Non-pigmented ciliary epithelial cell (primary cell): ENCODE measurements around the gene RSRC2.
"Not testable (repeated sequence)": the region's sequence is repeated elsewhere in the genome, so short reads cannot be mapped to it uniquely, and the experiment has no call there.

Source experiments
- DNase-seq: peaks from one replicate; pipeline ENCODE4 v3.0.0-alpha.2; 2010; ENCODE audit warnings: low read depth

The RSRC2 gene

DNA sequence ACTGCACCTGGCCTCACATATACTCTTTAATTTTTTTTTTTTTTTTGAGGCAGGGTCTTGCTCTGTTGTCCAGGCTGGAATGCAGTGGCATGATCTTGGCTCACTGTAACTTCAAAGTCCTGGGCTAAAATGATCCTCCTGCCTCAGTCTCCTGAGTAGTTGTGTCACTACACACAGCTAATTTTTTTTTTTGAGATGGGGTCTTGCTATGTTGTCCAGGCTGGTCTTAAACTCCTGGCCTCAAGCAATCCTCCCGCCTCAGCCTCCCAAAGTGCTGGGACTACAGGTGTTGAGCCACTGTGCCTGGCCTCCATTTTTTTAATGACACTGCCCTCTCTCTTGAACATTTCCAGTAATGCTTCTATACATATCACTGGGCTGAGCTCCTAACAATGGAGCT, 42.4 kb downstream of the RSRC2 start:
- not testable (repeated sequence) for DNase-seq

DNA sequence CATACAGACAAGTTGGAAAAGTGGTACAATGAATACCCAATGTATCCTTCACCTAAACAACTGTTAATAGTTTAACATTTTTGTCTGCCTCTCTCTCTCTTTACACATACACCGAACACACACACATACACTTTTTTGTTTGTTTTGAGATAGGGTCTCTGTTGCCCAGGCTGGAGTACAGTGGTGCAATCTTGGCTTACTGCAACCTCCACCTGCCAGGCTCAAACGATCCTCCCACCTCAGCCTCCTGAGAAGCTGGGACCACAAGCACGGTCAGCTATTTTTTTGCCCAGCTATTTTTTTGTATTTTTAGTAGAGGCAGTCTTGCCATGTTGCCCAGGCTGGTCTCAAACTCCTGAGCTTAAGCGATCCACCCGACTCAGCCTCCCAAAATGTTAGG, 42.8 kb downstream of the RSRC2 start:
- DNase-seq = no peak

DNA sequence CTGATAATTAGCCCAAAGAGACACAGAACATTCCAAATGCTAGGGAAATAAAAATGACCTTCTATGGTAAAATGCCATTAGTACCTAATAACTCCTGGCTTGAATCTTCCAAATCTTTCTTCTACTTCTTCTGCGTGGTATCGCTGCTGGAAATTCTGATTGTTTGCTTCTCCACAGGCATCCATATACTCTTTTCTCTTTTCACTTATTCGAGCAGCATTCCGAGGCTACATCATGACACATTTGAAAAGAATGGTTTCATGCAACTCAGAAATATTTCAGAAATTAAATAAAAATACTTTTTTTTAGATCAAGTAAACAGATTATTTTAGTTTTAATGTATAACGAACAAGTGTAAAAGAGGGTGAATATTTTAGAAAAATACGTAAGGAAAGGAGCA, 44.9 kb downstream of the RSRC2 start:
- DNase-seq = no peak

DNA sequence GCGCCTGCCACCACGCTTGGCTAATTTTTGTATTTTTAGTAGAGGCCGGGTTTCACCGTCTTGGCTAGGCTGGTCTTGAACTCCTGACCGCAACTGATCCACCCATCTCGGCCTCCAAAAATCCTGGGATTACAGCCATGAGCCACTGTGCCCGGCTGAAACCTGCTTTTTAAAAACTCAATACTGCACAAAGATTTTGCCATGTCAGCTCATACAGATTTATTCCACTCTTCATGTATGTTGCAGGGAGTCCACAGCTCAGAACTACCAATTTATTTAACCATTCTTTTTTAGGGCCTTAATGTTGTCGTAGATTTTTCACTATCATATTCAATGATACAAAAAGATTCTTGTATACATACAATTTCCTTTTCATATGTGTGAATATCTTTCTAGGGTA, 46.0 kb downstream of the RSRC2 start:
- DNase-seq = no peak

DNA sequence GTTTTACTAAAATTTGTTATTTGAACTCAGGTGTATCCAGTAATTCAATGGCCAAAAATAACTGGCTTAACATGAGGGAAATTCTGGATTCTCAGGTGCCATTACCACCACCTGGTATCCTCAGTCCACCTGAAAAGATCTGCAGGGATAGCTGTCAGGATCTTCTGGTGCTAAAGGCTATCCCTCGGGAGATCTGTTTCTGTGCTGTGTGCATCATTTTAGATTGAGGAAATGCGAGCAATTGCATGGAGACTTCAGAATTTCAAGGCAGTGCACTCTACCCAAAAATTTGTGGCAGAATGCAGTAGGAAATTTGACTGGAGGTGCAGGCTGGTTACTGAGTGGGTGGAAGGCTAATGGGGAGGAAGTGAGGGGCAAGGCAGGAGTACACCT, 52.4 kb downstream of the RSRC2 start:
- no peak for DNase-seq

DNA sequence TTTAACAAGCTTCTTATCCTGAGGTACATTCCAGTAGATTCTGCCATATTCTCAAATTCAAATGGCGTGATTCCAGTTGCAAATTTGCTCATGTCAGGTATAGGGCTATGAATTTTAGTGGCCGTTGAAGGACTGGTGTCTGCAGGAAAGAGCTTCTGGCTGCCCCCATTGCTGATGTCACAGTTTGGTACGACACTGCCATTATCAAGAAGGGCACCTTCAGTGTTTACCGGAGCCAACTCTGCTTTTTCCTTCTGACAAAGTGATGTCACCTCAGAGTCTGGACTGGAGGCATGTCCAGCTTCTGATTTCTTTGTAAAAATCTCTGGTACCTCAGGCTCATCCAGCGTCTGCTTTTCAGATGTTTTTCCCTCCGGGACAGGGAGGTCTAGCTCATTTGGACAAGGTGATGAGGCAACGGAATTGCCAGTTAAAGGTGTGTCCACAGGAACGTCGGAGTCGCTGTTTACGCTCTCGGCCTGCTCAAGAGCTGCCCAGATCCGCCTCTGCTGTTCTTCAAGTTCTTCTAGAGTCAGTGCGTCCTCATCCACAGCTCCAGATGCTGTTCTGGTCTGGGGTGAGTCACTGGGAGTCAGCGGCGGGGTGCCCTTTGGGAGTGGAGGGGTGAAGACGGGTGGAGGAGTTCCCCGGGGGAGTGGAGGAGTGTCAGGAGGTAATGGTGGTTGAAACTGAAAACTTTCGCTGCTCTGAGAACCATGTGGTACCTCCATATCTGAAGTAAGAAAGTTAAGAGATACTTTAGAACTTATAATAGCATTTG, 53.0 kb downstream of the RSRC2 start:
- DNase-seq = no peak

DNA sequence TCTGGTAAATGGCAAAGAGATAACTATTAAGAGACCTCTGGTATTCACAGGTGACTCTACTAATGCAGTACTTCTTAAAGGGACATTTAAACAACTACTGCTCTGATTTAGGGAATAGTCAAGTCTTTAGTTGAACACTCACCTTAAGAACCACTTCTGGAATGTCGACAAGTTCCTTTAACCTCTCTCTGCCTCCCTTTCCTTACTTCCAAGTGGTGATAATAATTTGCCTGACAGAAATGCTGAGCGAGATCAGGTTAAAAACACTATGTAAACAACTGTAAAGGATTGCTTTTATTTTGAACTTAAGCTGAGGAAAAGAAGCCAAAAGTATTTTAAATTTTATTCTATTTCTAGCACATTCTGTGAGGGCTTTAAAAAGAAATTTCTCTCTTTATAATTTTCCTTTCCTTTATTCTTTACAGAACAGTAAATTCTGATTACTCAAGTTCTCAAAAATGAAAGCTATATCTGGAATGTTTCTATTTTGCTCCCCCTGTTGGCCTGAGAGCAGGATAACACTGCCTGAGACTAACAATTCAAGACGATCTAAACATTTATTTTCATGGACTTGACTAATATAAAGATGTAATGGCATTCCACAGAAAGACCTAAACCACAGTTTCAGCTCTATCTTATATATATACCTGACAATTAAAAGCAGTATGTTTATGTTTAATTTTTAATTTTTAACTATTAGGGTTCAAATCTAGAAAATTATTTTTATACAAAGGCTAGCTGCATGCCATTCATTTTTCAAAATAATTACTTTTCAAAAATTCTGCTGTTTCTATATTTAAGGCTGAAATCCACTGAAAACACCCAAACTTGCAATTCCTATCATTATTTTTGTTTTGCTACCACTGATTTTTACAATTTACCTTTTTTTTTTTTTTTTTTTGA, 55.2 kb downstream of the RSRC2 start:
- peak; percentile 50 for DNase-seq

DNA sequence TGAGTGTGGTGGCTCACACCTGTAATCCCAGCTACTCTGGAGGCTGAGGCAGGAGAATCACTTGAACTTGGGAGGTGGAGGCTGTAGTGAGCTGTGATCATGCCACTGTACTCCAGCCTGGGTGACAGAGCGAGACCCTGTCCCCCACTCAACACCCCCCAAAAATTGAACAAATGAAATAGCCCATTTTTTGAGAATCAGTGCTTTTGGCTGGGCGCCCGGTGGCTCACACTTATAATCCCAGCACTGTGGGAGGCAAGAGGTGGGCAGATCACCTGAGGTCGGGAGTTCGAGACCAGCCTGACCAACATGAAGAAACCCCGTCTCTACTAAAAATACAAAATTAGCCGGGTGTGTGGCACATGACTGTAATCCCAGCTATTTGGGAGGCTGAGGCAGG, 56.2 kb downstream of the RSRC2 start:
- not testable (repeated sequence) for DNase-seq

DNA sequence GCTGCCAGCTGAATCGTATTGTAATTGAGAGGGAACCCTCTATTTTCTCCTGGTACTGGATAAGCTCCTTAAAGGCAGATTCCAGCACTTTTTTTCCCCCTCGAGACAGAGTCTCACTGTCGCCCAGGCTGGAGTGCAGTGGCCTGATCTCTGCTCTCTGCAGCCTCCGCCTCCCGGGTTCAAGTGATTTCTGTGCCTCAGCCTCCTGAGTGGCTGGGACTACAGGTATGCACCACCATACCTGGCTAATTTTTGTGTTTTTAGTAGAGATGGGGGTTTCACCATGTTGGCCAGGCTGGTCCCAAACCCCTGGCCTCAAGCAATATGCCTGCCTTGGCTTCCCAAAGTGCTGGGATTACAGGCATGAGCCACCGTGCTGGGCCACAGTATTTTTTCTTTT, 56.9 kb downstream of the RSRC2 start:
- not testable (repeated sequence) for DNase-seq

DNA sequence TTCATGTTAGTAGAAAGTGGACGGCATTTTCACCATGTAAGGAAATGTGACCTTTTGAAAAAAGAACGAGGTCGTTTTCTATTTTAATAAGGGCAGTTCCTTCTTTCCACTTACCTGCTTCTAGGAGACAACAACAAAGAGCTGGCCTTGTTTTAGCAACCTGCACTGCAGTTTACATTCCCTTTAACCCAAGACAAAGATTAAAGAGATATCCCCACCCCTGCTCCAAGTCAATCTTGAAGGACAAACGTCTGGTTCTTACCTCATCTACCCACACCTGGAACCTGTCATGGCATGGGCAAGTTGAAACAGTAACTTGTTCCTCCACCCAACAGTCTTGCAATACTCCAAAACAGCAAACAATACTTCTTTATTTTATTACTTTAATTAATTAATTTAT, 58.8 kb downstream of the RSRC2 start:
- no peak for DNase-seq

DNA sequence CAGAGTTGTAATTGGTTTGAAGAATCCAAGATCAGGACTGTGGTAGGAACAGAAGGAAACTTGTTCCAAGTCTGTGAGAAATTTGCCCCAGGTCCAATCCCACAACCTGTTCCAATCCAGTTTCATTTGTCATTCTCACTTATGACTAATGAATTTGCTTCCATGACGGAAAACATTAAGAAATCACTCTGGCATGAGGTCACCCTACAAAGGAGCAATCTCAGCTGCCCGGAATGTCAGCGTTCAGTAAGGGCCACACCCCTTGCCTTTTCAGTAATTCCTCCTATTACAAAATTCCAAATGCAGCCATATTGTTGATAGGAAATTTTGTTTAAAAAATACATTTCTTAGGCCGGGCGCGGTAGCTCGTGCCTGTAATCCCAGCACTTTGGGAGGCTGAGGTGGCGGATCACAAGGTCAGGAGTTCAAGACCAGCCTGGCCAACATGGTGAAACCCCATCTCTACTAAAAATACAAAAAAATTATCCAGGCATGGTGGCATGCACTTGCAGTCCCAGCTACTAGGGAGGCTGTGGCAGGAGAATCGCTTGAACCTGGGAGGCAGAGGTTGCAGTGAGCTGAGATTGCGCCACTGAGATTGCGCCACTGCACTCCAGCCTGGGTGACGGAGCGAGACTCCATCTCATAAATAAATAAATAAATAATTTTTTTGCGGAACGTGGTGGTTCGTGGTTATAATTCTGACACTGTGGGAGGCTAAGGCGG, 62.3 kb downstream of the RSRC2 start:
- peak; percentile 91 for DNase-seq

DNA sequence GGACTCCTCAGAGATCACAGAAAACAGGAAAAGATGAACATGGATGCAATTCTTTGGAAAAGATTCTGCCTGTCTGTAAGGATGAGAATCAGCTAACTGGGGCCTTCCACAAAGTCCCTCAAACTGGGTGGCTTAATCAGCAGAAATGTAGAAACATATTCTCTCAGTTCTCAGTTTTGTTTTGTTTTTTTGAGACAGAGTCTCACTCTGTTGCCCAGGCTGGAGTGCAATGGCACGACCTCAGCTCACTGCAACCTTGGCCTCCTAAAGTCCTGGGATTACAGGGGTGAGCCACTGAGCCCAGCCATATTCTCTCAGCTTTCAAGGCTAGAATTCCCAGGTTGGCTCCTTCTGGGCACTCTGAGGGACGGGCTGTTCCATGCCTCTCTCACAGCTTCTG, 66.1 kb downstream of the RSRC2 start:
- DNase-seq = no peak

DNA sequence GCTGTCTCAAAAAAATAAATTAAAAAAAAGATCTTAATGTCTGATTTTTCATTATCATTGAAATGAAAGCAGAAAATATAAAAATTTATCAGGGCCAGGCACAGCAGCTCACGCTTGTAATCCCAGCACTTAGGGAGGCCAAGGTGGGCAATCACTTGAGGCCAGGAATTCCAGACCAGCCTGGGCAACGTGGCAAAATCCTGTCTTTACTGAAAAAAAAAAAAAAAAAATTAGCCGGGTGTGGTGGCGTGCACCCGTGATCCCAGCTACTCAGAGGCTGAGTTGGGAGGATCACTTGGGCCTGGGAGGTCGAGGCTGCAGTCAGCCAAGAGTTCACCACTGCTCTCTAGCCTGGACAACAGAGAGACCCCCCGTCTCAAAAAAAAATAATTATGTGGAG, 66.7 kb downstream of the RSRC2 start:
- no peak for DNase-seq

DNA sequence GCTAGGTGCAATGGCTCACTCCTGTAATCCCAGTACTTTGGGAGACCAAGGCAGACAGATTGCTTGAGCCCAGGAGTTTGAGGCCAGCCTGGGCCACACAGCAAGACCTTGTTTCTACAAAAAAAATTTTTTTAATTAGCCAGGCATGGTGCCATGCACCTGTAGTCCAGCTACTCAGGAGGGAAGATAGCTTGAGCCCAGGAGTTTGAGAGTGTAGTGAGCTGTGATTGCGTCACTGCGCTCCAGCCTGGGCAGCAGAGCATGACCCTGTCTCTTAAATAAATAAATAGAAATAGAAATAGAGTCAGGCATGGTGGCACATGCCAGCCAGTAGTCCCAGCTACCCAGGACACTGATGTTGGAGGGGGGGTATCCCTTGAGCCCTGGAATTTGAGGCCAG, 67.5 kb downstream of the RSRC2 start:
- DNase-seq = no peak

DNA sequence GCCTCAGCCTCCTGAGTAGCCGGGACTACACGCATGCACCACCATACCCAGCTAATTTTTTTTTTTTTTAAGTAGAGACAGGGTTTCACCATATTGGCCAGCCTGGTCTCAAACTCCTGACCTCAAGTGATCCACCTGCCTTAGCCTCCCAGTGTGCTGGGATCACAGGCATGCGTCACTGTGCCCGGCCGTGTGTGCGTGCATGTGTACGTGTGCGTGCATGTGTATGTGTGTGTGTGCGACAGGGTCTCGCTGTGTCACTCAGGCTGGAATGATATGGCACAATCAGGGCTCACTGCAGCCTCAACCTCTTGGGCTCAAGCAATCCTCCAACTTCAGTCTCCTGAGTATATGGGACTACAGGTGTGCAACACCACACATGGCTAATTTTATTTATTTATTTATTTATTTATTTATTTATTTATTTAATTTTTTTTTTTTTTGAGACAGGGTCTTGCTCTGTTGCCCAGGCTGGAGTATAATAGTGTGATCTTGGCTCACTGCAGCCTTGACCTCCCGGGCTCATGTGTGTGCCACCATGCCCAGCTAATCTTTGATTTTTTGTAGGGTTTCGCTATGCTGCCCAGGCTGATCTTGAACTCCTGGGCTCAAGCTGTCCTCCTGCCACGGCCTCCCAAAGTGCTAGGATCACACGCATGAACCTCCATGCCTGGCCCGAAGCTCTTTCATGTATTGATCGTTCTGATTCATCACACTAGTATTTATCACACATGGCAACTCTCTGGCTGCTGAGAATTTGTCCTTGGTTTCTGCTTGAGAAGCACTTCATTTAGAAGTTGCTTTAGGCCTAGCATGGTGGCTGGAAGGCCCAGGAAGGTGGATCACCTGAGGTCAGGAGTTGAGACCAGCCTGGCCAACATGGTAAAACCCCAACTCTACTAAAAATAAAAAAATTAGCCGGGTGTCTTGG, 68.4 kb downstream of the RSRC2 start:
- DNase-seq = no peak

DNA sequence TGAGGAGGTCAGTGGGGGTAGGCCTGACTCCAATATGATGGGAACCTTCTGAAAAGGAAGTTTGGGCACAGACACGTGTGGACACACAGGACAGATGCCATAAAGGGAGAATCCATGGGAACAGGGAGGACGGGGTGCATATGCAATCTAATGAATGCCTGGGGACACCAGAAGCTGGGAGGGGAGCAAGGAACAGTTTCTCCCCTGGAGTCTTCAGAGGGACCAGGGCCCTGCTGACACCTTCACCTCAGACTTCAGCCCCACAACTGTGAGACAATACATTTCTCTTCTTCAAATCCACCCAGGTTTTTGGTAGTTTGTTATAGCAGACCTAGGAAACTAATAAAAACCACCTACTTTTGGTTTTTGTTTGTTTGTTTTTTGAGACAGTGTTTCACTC, 69.1 kb downstream of the RSRC2 start:
- DNase-seq = no peak

DNA sequence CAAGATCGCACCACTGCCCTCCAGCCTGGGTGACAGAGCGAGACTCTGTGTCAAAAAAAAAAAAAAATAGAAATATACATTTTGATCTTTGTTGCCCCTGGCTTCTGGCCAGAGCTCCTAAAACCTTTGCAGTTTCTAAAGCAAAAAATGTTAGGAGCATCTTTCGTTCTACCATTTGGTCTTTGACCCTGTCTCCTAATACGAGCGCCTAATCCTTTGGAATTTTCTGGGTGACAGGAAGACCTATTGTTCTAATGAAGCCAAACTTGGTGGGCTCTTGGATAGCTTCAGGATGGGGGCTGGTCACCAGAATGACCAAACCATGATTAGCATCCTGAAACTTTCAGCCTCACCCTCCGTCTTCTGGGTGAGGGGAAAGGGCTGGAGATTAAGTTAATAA, 72.0 kb downstream of the RSRC2 start:
- no peak for DNase-seq

DNA sequence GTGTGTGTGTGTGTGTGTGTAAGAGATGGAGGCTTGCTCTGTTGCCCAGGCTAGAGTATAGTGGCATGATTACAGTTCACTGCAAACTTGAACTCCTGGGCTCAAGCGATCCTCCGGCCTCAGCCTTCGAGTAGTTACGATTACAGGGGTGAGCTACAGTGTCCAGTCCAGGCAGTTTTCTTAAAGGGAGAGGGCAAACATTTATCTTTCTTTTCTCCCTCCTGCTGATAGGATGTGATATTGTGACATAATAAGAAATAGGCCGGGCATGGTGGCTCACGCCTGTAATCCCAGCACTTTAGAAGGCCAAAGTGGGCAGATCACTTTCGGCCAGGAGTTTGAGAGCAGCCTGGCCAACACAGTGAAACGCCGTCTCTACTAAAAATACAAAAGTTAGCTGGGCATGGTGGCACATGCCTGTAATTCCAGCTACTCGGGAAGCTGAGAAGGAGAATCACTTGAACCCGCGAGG, 72.5 kb downstream of the RSRC2 start:
- no peak for DNase-seq
